A549 (cell line): Measurements from ENCODE around the gene SOWAHC.

Experiments used
- BHLHE40 ChIP-seq: IDR thresholded peaks from 2 replicates; pipeline ENCODE4 v1.6.1; 2012; ENCODE audit warnings: low read depth, low read length, inconsistent platforms
- CHD2 ChIP-seq: fragments of 150-350 bp; IDR thresholded peaks from 2 replicates; pipeline ENCODE4 v1.6.1; 2014; ENCODE audit warnings: low read length; ENCODE audit not compliant: partially characterized antibody
- EP300 ChIP-seq, 2 experiments: fragments of >200 bp; sonication (Bioruptor Twin); formaldehyde crosslinking; IDR thresholded peaks; 2 replicates in 1 of 2; 3 replicates in 1 of 2; pipeline ENCODE4 v1.6.1; 2016 to 2017
- HEYL ChIP-seq: fragments of 250-450 bp; sonication (Bioruptor Pico); IDR thresholded peaks from 2 replicates; pipeline ENCODE4 v1.8.0; 2021; ENCODE audit warnings: mild to moderate bottlenecking, moderate library complexity
- POLR2A ChIP-seq: IDR thresholded peaks from 2 replicates; pipeline ENCODE4 v1.6.1; 2012; ENCODE audit warnings: mild to moderate bottlenecking, low read length
- RAD21 ChIP-seq, 2 experiments: fragments of >200 bp in 1 of 2; sonication (Bioruptor Twin) in 1 of 2; formaldehyde crosslinking in 1 of 2; IDR thresholded peaks in 1 of 2; conservative IDR thresholded peaks in 1 of 2; 2 replicates in 1 of 2; 3 replicates in 1 of 2; pipeline ENCODE4 v1.6.1; 2012 to 2018; ENCODE audit warnings: inconsistent platforms in 1 of 2
- ZSCAN20 ChIP-seq: fragments of 250-450 bp; sonication (Bioruptor Pico); IDR thresholded peaks from 2 replicates; pipeline ENCODE4 v1.8.0; 2022; ENCODE audit warnings: mild to moderate bottlenecking, moderate library complexity
- TF ChIP-seq, protein P1 (sequence below): fragments of 450-650 bp; IDR thresholded peaks from 2 replicates; pipeline ENCODE4 v1.6.1; 2014; ENCODE audit warnings: antibody characterized with exemption
- TF ChIP-seq, protein P2 (sequence below): fragments of 150-350 bp; IDR thresholded peaks from 2 replicates; pipeline ENCODE4 v1.6.1; 2014; ENCODE audit warnings: low read depth, mild to moderate bottlenecking, low read length
- TF ChIP-seq, protein P3 (sequence below): fragments of >200 bp; sonication (Bioruptor Twin); formaldehyde crosslinking; IDR thresholded peaks from 3 replicates; pipeline ENCODE4 v1.5.1; 2016

DNA sequence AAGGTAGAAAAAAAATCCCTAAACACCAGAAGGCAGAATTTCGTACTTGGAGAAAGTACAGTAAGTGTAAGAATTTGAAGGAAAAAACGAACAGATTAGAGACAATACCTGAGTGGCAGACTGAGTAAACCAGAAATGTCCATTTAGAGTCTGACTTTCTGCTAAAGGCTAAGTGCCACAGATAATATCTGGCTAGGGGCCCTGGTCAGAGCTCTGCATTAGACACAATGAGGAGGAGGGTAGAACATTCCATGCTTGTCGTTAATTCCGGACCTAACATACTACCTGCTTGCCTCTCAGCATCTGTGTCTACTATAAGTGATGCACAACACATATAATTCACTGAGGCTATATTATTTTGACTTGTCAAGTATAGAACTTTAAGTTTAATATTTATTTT lies 18.5 kb upstream of the SOWAHC start:
- TF ChIP-seq, protein P1, sequence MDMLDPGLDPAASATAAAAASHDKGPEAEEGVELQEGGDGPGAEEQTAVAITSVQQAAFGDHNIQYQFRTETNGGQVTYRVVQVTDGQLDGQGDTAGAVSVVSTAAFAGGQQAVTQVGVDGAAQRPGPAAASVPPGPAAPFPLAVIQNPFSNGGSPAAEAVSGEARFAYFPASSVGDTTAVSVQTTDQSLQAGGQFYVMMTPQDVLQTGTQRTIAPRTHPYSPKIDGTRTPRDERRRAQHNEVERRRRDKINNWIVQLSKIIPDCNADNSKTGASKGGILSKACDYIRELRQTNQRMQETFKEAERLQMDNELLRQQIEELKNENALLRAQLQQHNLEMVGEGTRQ: no peak
- no peak for TF ChIP-seq BHLHE40
- no peak for TF ChIP-seq POLR2A
- TF ChIP-seq, protein P2, sequence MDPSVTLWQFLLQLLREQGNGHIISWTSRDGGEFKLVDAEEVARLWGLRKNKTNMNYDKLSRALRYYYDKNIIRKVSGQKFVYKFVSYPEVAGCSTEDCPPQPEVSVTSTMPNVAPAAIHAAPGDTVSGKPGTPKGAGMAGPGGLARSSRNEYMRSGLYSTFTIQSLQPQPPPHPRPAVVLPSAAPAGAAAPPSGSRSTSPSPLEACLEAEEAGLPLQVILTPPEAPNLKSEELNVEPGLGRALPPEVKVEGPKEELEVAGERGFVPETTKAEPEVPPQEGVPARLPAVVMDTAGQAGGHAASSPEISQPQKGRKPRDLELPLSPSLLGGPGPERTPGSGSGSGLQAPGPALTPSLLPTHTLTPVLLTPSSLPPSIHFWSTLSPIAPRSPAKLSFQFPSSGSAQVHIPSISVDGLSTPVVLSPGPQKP: no peak
- TF ChIP-seq, protein P3, sequence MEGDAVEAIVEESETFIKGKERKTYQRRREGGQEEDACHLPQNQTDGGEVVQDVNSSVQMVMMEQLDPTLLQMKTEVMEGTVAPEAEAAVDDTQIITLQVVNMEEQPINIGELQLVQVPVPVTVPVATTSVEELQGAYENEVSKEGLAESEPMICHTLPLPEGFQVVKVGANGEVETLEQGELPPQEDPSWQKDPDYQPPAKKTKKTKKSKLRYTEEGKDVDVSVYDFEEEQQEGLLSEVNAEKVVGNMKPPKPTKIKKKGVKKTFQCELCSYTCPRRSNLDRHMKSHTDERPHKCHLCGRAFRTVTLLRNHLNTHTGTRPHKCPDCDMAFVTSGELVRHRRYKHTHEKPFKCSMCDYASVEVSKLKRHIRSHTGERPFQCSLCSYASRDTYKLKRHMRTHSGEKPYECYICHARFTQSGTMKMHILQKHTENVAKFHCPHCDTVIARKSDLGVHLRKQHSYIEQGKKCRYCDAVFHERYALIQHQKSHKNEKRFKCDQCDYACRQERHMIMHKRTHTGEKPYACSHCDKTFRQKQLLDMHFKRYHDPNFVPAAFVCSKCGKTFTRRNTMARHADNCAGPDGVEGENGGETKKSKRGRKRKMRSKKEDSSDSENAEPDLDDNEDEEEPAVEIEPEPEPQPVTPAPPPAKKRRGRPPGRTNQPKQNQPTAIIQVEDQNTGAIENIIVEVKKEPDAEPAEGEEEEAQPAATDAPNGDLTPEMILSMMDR: no peak
- TF ChIP-seq EP300 (IDR thresholded peaks at IDR 0.05): no peak
- no peak for TF ChIP-seq CHD2
- no peak for TF ChIP-seq RAD21 (conservative IDR thresholded peaks at IDR 0.05 in 1 of 2, IDR thresholded peaks at IDR 0.05 in 1 of 2)
- no peak for TF ChIP-seq HEYL
- TF ChIP-seq ZSCAN20 (CRISPR knock-in tag): no peak
